ENCODE data around the gene PDE6H. TPM values are rescaled to one million over a fixed set of nuclear protein-coding genes. Genes with fewer than 3 reads are reported as not detected.

The PDE6H gene
- total RNA-seq, 1 donor from 2014 or later, result not detected

DNA sequence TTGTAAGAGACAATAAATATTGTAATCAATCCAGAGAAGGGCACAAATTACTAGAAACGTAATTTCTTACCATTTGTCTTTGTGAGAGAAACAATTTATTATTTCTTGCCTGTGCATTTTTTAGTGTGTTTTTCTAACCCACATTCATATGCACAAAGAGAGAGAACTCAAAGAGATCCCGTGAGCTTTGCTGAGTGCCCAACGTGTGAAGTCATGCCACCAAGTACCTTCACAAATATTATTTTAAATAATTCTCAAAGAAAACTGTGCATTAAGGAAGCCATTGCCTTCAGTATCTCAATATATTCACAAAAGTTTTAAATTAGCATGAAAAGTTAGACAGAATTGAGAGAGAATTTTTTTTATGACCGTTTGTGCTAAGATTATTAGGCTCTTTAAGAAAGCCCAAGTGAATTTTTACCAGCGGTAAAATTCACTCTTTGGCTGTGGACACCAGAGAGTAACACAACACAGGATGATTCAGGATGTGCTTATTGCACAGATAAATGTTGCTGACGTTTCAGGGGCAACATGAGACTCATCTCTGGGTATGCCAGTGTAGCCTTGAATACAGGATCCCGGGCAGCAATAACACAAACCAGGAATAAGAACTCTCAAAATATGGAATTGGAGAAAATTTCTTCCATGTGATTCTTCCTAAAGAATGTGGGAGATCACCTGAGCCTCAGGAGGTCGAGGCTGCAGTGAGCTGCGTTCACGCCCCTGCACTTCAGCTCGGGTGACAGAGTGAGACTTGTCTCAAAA, 14.3 kb upstream of the PDE6H start:
- H3K27me3 ChIP-seq, result no peaks in the 10 kb centered on the region
- no peaks in the 10 kb centered on the region for H3K36me3 ChIP-seq
- peaks cover 44% of the 10 kb centered on the region for H3K4me1 ChIP-seq
- peak overlapping the region; percentile 62 for H3K27ac ChIP-seq
- H3K4me3 ChIP-seq, result peak overlapping the region in 1 of 2 donors; percentile 44
- no peak for DNase-seq (ENCODE audit: extremely low spot score in 2 of 2)
- TF ChIP-seq POLR2AphosphoS5 (IDR thresholded peaks at IDR 0.05; ENCODE audit: insufficient read depth in 1 of 2, low read depth in 1 of 2) (no peak), POLR2A (IDR thresholded peaks at IDR 0.05) (no peak)
- TF ChIP-seq, protein P1, sequence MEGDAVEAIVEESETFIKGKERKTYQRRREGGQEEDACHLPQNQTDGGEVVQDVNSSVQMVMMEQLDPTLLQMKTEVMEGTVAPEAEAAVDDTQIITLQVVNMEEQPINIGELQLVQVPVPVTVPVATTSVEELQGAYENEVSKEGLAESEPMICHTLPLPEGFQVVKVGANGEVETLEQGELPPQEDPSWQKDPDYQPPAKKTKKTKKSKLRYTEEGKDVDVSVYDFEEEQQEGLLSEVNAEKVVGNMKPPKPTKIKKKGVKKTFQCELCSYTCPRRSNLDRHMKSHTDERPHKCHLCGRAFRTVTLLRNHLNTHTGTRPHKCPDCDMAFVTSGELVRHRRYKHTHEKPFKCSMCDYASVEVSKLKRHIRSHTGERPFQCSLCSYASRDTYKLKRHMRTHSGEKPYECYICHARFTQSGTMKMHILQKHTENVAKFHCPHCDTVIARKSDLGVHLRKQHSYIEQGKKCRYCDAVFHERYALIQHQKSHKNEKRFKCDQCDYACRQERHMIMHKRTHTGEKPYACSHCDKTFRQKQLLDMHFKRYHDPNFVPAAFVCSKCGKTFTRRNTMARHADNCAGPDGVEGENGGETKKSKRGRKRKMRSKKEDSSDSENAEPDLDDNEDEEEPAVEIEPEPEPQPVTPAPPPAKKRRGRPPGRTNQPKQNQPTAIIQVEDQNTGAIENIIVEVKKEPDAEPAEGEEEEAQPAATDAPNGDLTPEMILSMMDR (IDR thresholded peaks at IDR 0.05), result no peak
- H3K9me3 ChIP-seq, result no peaks in the 10 kb centered on the region
- intact Hi-C loops (cut with DNase I), result no loop called here

DNA sequence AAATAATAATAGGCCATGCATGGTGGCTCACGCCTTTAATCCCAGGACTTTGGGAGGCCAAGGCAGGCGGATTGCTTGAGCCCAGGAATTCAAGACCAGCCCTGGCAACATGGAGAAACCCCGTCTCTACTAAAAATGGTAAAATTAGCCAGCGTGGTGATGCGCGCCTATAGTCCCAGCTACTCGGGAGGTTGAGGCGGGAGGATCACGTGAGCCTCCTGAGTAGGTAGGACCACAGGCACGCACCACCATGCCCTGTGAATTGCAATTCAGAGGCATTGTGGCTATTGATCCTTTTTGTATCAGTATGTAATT, 13.8 kb upstream of the PDE6H start:
- H3K4me1 ChIP-seq, result peaks cover 44% of the 10 kb centered on the region
- H3K9me3 ChIP-seq, result no peaks in the 10 kb centered on the region
- peak overlapping the region; percentile 14 to 44 for H3K4me3 ChIP-seq
- no peaks in the 10 kb centered on the region for H3K27me3 ChIP-seq
- no peaks in the 10 kb centered on the region for H3K36me3 ChIP-seq
- peak overlapping the region; percentile 62 for H3K27ac ChIP-seq
- TF ChIP-seq POLR2A (IDR thresholded peaks at IDR 0.05) (no peak), POLR2AphosphoS5 (IDR thresholded peaks at IDR 0.05; ENCODE audit: insufficient read depth in 1 of 2, low read depth in 1 of 2) (no peak)
- TF ChIP-seq, protein P1 (IDR thresholded peaks at IDR 0.05), result no peak
- DNase-seq (ENCODE audit: extremely low spot score in 2 of 2), result no peak
- intact Hi-C loops (cut with DNase I), result no loop called here

DNA sequence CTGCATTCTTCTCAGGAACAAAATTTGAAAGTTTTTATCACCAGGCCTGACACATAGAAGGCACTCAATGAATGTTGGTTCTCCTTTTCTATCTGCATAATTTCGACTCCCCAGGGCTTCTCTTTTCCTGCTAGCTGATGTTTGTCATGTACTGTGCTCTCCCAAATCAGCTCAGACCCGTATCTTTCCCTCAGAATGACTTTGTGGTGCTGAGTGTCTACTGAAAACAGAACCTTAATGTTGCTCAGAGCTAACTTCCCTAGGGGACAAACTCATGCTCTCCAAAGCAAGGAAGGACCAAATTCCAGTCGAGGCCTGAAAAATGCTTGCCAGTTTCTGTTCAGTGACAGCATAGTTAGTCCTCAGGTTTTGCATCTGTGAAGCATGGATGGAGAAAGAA, 13.4 kb upstream of the PDE6H start:
- H3K9me3 ChIP-seq, result no peaks in the 10 kb centered on the region
- TF ChIP-seq POLR2AphosphoS5 (IDR thresholded peaks at IDR 0.05; ENCODE audit: insufficient read depth in 1 of 2, low read depth in 1 of 2) (no peak), POLR2A (IDR thresholded peaks at IDR 0.05) (no peak)
- TF ChIP-seq, protein P1 (IDR thresholded peaks at IDR 0.05), result no peak
- peak overlapping the region; percentile 14 to 44 for H3K4me3 ChIP-seq
- no peak for DNase-seq (ENCODE audit: extremely low spot score in 2 of 2)
- H3K27ac ChIP-seq, result peak overlapping the region; percentile 62
- no peaks in the 10 kb centered on the region for H3K27me3 ChIP-seq
- intact Hi-C loops (cut with DNase I), result no loop called here
- H3K36me3 ChIP-seq, result no peaks in the 10 kb centered on the region
- peaks cover 44% of the 10 kb centered on the region for H3K4me1 ChIP-seq

DNA sequence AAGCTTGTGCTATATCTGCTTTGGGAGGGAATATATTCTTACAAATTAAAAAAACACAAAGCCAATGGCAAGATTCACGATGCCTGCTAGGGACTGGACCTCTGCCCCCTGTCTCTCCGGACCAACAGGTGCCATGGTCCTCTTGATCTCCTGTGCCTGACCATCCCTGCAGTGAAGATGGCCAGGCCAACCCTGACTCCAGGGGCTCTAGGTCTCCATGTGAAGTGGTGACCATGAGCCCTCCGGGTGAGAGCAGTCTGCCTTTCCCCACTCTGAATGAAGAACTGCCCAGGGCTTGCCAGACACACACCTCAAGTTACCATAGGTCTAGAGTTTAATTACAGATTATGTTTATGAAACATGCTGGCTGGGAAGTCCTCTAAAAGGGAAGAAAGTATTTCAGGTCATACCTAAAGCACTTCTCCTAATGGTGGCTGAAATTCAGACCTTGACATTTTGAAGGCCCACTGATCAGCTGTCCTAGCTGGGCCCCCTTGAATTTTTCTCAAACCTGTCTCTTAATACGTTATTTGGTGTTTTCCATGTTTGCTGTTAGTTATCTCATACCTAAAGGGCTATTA, 12.8 kb upstream of the PDE6H start:
- Histone ChIP-seq H3K27me3 (no peaks in the 10 kb centered on the region), H3K4me3 (peak overlapping the region; percentile 14 to 44), H3K36me3 (no peaks in the 10 kb centered on the region), H3K9me3 (no peaks in the 10 kb centered on the region), H3K4me1 (peaks cover 44% of the 10 kb centered on the region), H3K27ac (peak overlapping the region; percentile 62)
- DNase-seq (ENCODE audit: extremely low spot score in 2 of 2), result no peak
- intact Hi-C loops (cut with DNase I), result no loop called here
- TF ChIP-seq, protein P1 (IDR thresholded peaks at IDR 0.05), result no peak
- TF ChIP-seq POLR2A (IDR thresholded peaks at IDR 0.05) (no peak), POLR2AphosphoS5 (IDR thresholded peaks at IDR 0.05; ENCODE audit: insufficient read depth in 1 of 2, low read depth in 1 of 2) (no peak)

All from vagina (tissue), 2 donors.